Stimulated activated CD4-positive, alpha-beta T cell treated with anti-CD3 and anti-CD28 coated beads, Interleukin-15, amount 100 ng/mL, for 48 hours (primary cell): ENCODE measurements around the gene MKNK2.

Source experiments
- DNase-seq, 2 donors: peaks; one replicate each; pipeline ENCODE4 v3.0.0-alpha.2; 2020; ENCODE audit warnings: low read depth in 2 of 2

MKNK2 gene

GRCh38 chr19:2058570-2059421 lies 7.8 kb upstream of the MKNK2 start:
- no peak for DNase-seq

GRCh38 chr19:2057484-2058469 lies 6.7 kb upstream of the MKNK2 start:
- DNase-seq, result no peak

- DNase-seq, result no peak
Observed at GRCh38 chr19:2056837-2057192, 5.8 kb upstream of the MKNK2 start.

GRCh38 chr19:2055931-2056836 lies 5.1 kb upstream of the MKNK2 start:
- DNase-seq, result no peak

GRCh38 chr19:2054763-2055162 lies 3.7 kb upstream of the MKNK2 start:
- DNase-seq, result no peak

GRCh38 chr19:2053601-2054389 lies 2.8 kb upstream of the MKNK2 start:
- no peak for DNase-seq

GRCh38 chr19:2051773-2052704 lies 995 bp upstream of the MKNK2 start:
- no peak for DNase-seq

- DNase-seq, result no peak
Observed at GRCh38 chr19:2050349-2050990, 574 bp downstream of the MKNK2 start.

GRCh38 chr19:2049741-2050348 lies 1.2 kb downstream of the MKNK2 start:
- DNase-seq, result no peak

- DNase-seq, result no peak
Observed at GRCh38 chr19:2048959-2049740, 1.9 kb downstream of the MKNK2 start.

GRCh38 chr19:2048104-2048958 lies 2.7 kb downstream of the MKNK2 start:
- DNase-seq, result no peak

- no peak for DNase-seq
Observed at GRCh38 chr19:2047449-2048103, 3.5 kb downstream of the MKNK2 start.

GRCh38 chr19:2047076-2047448 lies 4.0 kb downstream of the MKNK2 start:
- DNase-seq, result no peak

- no peak for DNase-seq
Observed at GRCh38 chr19:2046046-2046907, 4.8 kb downstream of the MKNK2 start.

GRCh38 chr19:2045501-2046045 lies 5.5 kb downstream of the MKNK2 start:
- DNase-seq, result no peak
